Measurements from ENCODE around the gene ETDB.
"Not testable (repeated sequence)": the region's sequence is repeated elsewhere in the genome, so short reads cannot be mapped to it uniquely, and the experiment has no call there.

Gene ETDB

GRCh38 chrX:135120056-135120576 lies at the start of gene ETDB:
Gene ETDB (minus strand): TSS chrX:135120526. CDS start chrX:135119261, 1,265 bp downstream.
- not testable (repeated sequence) for DNase-seq

- not testable (repeated sequence) for DNase-seq
Observed at GRCh38 chrX:135169534-135169933, 49.2 kb upstream of the ETDB start.

DNA sequence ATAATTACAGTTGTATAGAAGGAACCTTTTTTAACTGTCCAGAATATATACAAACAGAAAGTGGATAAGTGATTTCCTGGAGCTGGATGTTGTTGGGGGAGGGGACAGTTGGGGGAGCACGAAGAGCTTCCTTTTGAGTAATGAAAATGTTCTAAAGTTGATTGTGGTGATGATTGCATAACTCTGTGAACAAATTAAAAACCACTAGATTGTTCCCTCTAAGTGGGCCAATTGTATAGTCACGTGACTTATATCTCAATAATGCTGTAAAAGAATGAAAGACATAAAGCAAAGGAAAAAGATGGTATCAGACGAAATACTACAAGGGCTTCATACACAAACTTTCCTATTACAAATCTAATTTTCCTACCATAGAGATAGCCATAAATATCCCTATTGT lies 48.2 kb upstream of the ETDB start:
- no peak for DNase-seq

- DNase-seq, result not testable (repeated sequence)
Observed at GRCh38 chrX:135154688-135155087, 34.4 kb upstream of the ETDB start.

DNA sequence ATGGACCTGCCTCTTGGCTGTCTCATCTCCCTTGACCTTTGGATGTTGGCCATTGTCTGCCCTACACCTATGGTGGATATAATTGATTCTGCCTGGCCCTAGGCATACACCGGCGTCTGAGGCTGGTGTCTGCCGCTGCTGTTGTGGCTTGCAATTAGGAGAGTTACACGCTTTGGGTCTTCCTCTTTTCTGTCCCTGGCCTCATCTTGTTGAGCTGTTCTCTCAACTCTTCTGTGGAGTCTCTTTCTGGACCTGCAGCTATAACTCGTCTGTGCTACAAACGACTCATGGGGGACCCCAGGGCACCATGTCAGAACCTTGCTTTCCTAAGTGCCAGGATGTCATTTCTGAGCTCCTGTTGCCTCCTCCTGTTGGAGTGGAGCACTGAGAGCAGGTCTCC lies 5.8 kb upstream of the ETDB start:
- DNase-seq, result not testable (repeated sequence)

DNA sequence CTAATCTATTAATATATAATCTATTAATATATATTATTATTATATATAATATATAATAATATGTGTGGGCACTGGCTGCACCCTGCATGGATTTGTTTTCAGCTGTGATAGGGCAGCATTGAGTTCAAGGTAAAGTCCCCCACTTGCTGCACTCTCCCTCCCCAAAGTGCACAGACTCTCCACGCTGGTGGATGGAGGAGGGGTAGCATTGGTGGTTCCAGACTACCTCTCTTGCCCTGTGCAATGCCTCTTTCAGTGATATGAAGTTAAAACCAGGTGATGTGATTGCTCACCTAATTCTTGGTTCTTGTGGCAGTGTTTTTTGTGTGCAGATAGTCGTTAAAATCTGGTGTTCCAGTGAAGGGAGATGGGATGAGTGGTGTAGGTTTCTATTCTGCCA lies 4.3 kb downstream of the ETDB start:
- DNase-seq, result not testable (repeated sequence)

- peak; percentile 2 for DNase-seq
Observed at GRCh38 chrX:135114392-135114791, 5.9 kb downstream of the ETDB start.

DNA sequence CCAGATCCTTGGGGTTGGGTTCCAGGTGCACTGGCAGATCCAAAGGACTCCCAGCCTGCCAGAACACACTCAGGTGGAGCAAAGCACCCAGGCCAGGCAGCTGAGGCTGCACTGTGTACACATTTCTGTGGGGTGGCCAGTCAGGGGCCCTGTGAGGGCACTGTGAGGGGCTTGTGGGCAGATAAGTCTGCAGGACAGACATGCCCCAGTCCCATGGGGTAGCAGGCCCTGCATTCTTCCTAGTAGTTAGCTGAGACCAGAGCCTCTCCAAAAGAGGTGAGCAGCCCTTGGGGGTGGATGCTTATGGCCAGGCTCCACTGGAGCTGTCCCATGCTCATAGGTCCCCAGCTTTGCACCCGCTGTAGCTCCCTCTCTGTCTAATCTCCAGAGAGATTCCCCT lies 7.6 kb downstream of the ETDB start:
- no peak for DNase-seq

DNA sequence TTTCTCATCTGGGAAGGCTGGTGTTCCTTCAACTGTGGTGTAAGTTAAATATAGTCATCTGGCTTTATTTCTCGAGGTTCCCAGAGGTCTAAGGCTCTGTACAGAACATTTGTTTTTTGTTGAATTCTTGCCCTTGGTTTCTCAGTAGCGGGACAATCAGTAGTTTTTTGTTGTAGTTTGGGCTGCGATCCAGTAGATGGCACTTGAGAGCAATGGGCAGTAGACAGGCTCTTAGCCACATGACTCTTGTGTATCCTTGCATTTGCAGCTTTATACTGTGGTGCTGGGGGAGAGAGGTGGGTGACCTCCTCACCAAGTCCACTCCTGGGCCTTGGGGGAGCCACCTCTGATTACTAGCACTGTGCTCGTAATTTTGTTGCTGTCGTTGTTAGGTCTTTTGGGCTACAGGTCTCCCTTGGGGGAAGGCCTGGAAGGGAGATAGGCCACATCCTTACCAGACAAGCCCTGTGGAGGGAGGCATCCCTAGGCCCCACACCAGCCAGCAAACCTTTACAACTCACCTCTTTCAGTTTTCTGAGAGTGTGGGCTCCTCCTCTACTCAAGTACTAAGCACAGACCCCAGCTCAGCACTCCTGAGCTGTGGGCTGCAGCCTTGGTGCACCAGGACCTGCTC lies 8.1 kb downstream of the ETDB start:
- DNase-seq, result peak; percentile 37

GRCh38 chrX:135109554-135109953 lies 10.8 kb downstream of the ETDB start:
- DNase-seq, result no peak

DNA sequence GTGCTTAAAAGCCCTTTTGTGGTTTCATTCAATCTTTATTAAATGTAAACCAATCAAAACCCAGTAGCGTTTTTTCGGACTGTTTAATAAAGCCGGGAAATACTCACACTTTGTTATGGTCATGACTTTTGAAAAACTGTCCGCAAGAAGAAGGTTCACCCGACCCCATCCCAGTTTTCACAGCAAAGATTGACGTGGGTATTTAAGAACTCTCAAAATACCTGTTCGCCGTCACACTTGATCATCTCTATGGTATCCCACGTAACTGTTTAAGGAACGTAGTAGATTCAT lies 20.9 kb downstream of the ETDB start:
- no peak for DNase-seq

GRCh38 chrX:135097196-135097744 lies 23.1 kb downstream of the ETDB start:
- not testable (repeated sequence) for DNase-seq

GRCh38 chrX:135095715-135096114 lies 24.6 kb downstream of the ETDB start:
- no peak for DNase-seq

DNA sequence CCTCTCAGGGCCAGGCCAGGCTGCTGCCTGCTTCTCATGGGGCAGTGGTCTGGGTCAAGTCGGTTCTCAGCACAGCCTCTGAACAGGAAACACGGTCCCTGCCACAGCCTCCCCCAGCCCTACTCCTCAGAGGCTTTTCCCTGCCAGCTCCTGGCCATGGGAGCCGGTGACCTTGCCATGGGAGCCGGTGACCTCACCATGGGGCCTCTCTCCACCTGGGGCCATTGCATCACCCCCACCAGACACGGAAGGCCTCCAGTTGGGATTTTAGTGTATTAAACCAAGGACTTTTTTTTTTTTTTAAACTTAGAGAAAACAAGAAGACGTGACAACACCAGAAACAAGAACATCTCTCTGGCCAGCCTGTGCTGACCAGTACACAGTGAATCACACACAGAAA lies 25.6 kb downstream of the ETDB start:
- DNase-seq, result no peak

GRCh38 chrX:135089126-135089525 lies 31.2 kb downstream of the ETDB start:
- DNase-seq, result no peak

DNA sequence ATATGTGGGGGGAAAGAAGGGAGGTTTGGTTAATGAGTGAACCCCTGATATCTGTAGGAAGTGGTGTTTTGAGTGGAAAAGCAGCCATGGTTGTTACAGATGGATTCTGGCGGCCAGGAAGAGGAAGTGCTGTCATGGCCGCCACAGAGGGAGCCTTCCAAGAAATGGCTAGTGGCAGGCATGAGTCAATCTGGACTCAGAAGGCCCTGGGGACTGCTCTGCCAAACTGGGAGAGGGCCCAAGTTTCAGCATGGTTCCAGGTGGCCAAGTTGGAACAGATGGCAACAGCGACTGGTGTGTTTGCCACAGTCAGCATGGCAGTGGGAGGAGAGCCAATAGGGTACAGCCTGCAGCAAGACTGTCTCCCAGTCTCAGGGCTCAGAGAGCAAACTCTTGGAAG lies 32.5 kb downstream of the ETDB start:
- no peak for DNase-seq

GRCh38 chrX:135086197-135086854 lies 34.0 kb downstream of the ETDB start:
- peak; percentile 55 for DNase-seq

DNA sequence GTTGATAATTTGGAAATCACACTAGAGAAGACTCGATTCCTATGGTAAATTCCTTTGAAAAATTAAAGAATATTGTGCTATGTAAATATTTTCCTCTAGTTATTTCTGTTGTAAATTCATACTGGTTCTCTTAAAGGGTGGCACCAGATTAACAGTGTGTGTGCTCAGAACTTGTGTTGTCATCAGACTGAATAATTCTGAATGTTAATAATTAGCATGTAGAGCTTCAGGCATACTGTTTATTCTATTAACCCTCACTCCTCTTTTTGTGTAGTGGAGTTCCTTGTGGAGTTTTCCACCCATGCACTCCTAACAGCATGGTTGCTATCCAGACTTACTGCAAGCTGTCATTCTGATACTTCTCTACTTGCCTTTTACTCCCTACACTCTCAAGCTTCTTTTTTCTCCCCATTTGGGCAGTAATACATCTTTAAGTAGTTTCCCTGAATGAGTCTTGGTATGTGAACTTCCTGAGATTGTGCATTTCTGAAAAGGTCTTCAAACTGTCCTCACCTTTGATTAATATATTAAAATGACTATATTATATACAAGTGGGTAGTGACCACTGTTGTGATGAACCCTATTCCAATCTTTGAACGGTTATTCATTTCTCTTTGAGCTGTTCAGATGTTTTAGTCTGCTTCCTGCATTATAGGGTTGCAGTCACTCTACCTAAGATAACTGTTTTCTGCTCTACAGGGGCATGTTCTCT lies 38.5 kb downstream of the ETDB start:
- DNase-seq, result no peak

Data from inflammatory macrophage treated with lipopolysaccharide for 4 hours (primary cell).